SK-N-SH treated with all-trans-retinoic acid at 6 μM for 48 hours (cell line): ENCODE data around the gene FRS2.

ENCODE experiments used
- ARNTL ChIP-seq: fragments of 450-650 bp; formaldehyde crosslinking; IDR thresholded peaks from 2 replicates; pipeline ENCODE4 v1.5.0; 2020; ENCODE audit warnings: low read depth, mild to moderate bottlenecking, moderate library complexity, borderline replicate concordance
- GLIS3 ChIP-seq: fragments of 250-450 bp; sonication (Bioruptor Pico); IDR thresholded peaks from 2 replicates; pipeline ENCODE4 v1.5.0; 2020; ENCODE audit warnings: mild to moderate bottlenecking, moderate library complexity
- PPARA ChIP-seq: fragments of 250-450 bp; sonication (Bioruptor Pico); IDR thresholded peaks from 2 replicates; pipeline ENCODE4 v1.5.0; 2020; ENCODE audit warnings: mild to moderate bottlenecking, borderline replicate concordance
- RARB ChIP-seq: fragments of 250-450 bp; sonication (Bioruptor Pico); IDR thresholded peaks from 2 replicates; pipeline ENCODE4 v1.8.0; 2021; ENCODE audit warnings: mild to moderate bottlenecking, moderate library complexity
- SNAI2 ChIP-seq: fragments of 250-450 bp; sonication (Bioruptor Pico); IDR thresholded peaks from 2 replicates; pipeline ENCODE4 v1.5.0; 2020; ENCODE audit warnings: mild to moderate bottlenecking, moderate library complexity
- TCF4 ChIP-seq: fragments of 250-450 bp; sonication (Bioruptor Pico); IDR thresholded peaks from 2 replicates; pipeline ENCODE4 v1.8.0; 2021; ENCODE audit warnings: mild to moderate bottlenecking, moderate library complexity, borderline replicate concordance
- ZFP3 ChIP-seq: fragments of 250-450 bp; sonication (Bioruptor Pico); IDR thresholded peaks from 2 replicates; pipeline ENCODE4 v1.5.0; 2020; ENCODE audit warnings: mild to moderate bottlenecking, moderate library complexity
- ZFP30 ChIP-seq: fragments of 450-650 bp; formaldehyde crosslinking; IDR thresholded peaks from 2 replicates; pipeline ENCODE4 v1.5.0; 2022; ENCODE audit warnings: mild to moderate bottlenecking, moderate library complexity
- ZNF8 ChIP-seq: fragments of 450-650 bp; formaldehyde crosslinking; IDR thresholded peaks from 2 replicates; pipeline ENCODE4 v1.5.0; 2020; ENCODE audit warnings: mild to moderate bottlenecking, moderate library complexity
- TF ChIP-seq, protein P1 (sequence below): fragments of 250-450 bp; sonication (Bioruptor Pico); IDR thresholded peaks from 2 replicates; pipeline ENCODE4 v1.8.0; 2020; ENCODE audit warnings: mild to moderate bottlenecking, moderate library complexity, borderline replicate concordance
- TF ChIP-seq, protein P2 (sequence below): fragments of 250-450 bp; sonication (Bioruptor Pico); IDR thresholded peaks from 2 replicates; pipeline ENCODE4 v1.5.1; 2021; ENCODE audit warnings: mild to moderate bottlenecking, moderate library complexity
- TF ChIP-seq, protein P3 (sequence below): fragments of 250-450 bp; sonication (Bioruptor Pico); IDR thresholded peaks from 2 replicates; pipeline ENCODE4 v1.5.1; 2020; ENCODE audit warnings: low read depth, mild to moderate bottlenecking, moderate library complexity
- TF ChIP-seq, protein P4 (sequence below): fragments of 250-450 bp; sonication (Bioruptor Pico); IDR thresholded peaks from 2 replicates; pipeline ENCODE4 v1.5.0; 2020; ENCODE audit warnings: mild to moderate bottlenecking, moderate library complexity

DNA sequence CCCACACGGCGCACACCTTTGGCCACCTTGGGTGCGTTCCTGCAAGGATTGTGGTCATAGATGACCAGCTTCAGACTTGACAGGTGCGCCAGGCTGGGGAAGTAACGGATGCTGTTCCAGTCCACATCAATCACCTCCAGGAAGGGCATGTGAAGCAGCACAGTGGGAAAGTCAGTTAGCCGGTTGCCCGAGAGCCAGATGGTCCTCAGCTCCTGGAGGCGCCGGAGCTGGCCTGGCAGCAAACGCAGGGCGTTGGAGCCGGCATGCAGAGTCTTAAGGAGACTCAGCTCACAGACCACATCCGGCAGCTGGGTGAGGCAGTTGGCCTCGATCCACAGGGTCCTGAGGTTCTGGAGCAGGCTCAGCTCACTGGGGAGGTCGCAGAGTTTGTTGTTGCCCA lies 139.9 kb downstream of the FRS2 start:
- TF ChIP-seq, protein P1, sequence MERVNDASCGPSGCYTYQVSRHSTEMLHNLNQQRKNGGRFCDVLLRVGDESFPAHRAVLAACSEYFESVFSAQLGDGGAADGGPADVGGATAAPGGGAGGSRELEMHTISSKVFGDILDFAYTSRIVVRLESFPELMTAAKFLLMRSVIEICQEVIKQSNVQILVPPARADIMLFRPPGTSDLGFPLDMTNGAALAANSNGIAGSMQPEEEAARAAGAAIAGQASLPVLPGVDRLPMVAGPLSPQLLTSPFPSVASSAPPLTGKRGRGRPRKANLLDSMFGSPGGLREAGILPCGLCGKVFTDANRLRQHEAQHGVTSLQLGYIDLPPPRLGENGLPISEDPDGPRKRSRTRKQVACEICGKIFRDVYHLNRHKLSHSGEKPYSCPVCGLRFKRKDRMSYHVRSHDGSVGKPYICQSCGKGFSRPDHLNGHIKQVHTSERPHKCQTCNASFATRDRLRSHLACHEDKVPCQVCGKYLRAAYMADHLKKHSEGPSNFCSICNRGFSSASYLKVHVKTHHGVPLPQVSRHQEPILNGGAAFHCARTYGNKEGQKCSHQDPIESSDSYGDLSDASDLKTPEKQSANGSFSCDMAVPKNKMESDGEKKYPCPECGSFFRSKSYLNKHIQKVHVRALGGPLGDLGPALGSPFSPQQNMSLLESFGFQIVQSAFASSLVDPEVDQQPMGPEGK (CRISPR knock-in tag): no peak
- TF ChIP-seq ZNF8 (CRISPR knock-in tag) (no peak), ZFP30 (CRISPR knock-in tag) (no peak), SNAI2 (CRISPR knock-in tag) (no peak), TCF4 (CRISPR knock-in tag) (no peak), RARB (CRISPR knock-in tag) (no peak), GLIS3 (CRISPR knock-in tag) (no peak), ARNTL (no peak), ZFP3 (no peak), PPARA (no peak)
- TF ChIP-seq, protein P2, sequence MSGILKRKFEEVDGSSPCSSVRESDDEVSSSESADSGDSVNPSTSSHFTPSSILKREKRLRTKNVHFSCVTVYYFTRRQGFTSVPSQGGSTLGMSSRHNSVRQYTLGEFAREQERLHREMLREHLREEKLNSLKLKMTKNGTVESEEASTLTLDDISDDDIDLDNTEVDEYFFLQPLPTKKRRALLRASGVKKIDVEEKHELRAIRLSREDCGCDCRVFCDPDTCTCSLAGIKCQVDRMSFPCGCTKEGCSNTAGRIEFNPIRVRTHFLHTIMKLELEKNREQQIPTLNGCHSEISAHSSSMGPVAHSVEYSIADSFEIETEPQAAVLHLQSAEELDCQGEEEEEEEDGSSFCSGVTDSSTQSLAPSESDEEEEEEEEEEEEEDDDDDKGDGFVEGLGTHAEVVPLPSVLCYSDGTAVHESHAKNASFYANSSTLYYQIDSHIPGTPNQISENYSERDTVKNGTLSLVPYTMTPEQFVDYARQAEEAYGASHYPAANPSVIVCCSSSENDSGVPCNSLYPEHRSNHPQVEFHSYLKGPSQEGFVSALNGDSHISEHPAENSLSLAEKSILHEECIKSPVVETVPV (CRISPR knock-in tag): no peak
- TF ChIP-seq, protein P3, sequence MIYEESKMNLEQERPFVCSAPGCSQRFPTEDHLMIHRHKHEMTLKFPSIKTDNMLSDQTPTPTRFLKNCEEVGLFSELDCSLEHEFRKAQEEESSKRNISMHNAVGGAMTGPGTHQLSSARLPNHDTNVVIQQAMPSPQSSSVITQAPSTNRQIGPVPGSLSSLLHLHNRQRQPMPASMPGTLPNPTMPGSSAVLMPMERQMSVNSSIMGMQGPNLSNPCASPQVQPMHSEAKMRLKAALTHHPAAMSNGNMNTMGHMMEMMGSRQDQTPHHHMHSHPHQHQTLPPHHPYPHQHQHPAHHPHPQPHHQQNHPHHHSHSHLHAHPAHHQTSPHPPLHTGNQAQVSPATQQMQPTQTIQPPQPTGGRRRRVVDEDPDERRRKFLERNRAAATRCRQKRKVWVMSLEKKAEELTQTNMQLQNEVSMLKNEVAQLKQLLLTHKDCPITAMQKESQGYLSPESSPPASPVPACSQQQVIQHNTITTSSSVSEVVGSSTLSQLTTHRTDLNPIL: no peak
- TF ChIP-seq, protein P4, sequence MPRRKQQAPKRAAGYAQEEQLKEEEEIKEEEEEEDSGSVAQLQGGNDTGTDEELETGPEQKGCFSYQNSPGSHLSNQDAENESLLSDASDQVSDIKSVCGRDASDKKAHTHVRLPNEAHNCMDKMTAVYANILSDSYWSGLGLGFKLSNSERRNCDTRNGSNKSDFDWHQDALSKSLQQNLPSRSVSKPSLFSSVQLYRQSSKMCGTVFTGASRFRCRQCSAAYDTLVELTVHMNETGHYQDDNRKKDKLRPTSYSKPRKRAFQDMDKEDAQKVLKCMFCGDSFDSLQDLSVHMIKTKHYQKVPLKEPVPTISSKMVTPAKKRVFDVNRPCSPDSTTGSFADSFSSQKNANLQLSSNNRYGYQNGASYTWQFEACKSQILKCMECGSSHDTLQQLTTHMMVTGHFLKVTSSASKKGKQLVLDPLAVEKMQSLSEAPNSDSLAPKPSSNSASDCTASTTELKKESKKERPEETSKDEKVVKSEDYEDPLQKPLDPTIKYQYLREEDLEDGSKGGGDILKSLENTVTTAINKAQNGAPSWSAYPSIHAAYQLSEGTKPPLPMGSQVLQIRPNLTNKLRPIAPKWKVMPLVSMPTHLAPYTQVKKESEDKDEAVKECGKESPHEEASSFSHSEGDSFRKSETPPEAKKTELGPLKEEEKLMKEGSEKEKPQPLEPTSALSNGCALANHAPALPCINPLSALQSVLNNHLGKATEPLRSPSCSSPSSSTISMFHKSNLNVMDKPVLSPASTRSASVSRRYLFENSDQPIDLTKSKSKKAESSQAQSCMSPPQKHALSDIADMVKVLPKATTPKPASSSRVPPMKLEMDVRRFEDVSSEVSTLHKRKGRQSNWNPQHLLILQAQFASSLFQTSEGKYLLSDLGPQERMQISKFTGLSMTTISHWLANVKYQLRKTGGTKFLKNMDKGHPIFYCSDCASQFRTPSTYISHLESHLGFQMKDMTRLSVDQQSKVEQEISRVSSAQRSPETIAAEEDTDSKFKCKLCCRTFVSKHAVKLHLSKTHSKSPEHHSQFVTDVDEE (CRISPR knock-in tag): no peak
